ENCODE measurements around the gene MFSD11. TPM values are rescaled to one million over a fixed set of nuclear protein-coding genes. Genes with fewer than 3 reads are reported as not detected.

MFSD11 gene
- total and polyA plus RNA-seq, 4 donors: 12.0 to 57.5 (median 25.0) TPM

- peaks cover 0 to 34% (median 5%) of the 10 kb centered on the region in 5 donors for H3K4me1 ChIP-seq (ENCODE audit: control insufficient read depth in 5 of 5, insufficient read depth in 5 of 5, low read length in 5 of 5)
- no peak for DNase-seq
- H3K9ac ChIP-seq (ENCODE audit: insufficient read depth in 1 of 2, low read length in 2 of 2): no peak overlapping the region
- TF ChIP-seq, protein P1, sequence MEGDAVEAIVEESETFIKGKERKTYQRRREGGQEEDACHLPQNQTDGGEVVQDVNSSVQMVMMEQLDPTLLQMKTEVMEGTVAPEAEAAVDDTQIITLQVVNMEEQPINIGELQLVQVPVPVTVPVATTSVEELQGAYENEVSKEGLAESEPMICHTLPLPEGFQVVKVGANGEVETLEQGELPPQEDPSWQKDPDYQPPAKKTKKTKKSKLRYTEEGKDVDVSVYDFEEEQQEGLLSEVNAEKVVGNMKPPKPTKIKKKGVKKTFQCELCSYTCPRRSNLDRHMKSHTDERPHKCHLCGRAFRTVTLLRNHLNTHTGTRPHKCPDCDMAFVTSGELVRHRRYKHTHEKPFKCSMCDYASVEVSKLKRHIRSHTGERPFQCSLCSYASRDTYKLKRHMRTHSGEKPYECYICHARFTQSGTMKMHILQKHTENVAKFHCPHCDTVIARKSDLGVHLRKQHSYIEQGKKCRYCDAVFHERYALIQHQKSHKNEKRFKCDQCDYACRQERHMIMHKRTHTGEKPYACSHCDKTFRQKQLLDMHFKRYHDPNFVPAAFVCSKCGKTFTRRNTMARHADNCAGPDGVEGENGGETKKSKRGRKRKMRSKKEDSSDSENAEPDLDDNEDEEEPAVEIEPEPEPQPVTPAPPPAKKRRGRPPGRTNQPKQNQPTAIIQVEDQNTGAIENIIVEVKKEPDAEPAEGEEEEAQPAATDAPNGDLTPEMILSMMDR (IDR thresholded peaks at IDR 0.05; ENCODE audit: control extremely low read depth, extremely low read depth): no peak
- 53 to 82% methylated on average over 1 of the region's 1 CpG for WGBS, 2 donors
- H3K36me3 ChIP-seq (ENCODE audit: control insufficient read depth in 4 of 4, insufficient read depth in 4 of 4, low read length in 4 of 4): peaks cover 6 to 47% (median 32%) of the 10 kb centered on the region in 4 donors
- peak overlapping the region in 1 of 2 donors; percentile 23 for H3K27ac ChIP-seq (ENCODE audit: low read depth in 1 of 2, low read length in 1 of 2)
- H3K27me3 ChIP-seq (ENCODE audit: control insufficient read depth in 3 of 3, insufficient read depth in 3 of 3, low read length in 2 of 3): no peaks in the 10 kb centered on the region
- no peaks in the 10 kb centered on the region for H3K9me3 ChIP-seq (ENCODE audit: control insufficient read depth in 4 of 4, insufficient read depth in 3 of 4, low read length in 3 of 4)
- no peak overlapping the region for H3K4me3 ChIP-seq
- ATAC-seq (ENCODE audit: insufficient read depth, low FRiP score): no peak
Observed at GRCh38 chr17:76733618-76733957, 4.3 kb upstream of the MFSD11 start.

- DNase-seq (peak in 2 of 3 donors; percentile 22 to 52), ATAC-seq (ENCODE audit: insufficient read depth, low FRiP score) (no peak)
- no peak overlapping the region for H3K4me3 ChIP-seq
- no peak overlapping the region for H3K27ac ChIP-seq (ENCODE audit: low read depth in 1 of 2, low read length in 1 of 2)
- H3K4me1 ChIP-seq (ENCODE audit: control insufficient read depth in 5 of 5, insufficient read depth in 5 of 5, low read length in 5 of 5): peaks cover 0 to 40% (median 6%) of the 10 kb centered on the region in 5 donors
- H3K27me3 ChIP-seq (ENCODE audit: control insufficient read depth in 3 of 3, insufficient read depth in 3 of 3, low read length in 2 of 3): no peaks in the 10 kb centered on the region
- WGBS, 2 donors: 17 to 18% methylated on average over 8 of the region's 8 CpGs
- H3K9ac ChIP-seq (ENCODE audit: insufficient read depth in 1 of 2, low read length in 2 of 2): peak overlapping the region in 1 of 2 donors; percentile 93
- TF ChIP-seq, protein P1 (IDR thresholded peaks at IDR 0.05; ENCODE audit: control extremely low read depth, extremely low read depth): no peak
- H3K36me3 ChIP-seq (ENCODE audit: control insufficient read depth in 4 of 4, insufficient read depth in 4 of 4, low read length in 4 of 4): peaks cover 6 to 47% (median 31%) of the 10 kb centered on the region in 4 donors
- H3K9me3 ChIP-seq (ENCODE audit: control insufficient read depth in 4 of 4, insufficient read depth in 3 of 4, low read length in 3 of 4): no peaks in the 10 kb centered on the region
Observed at GRCh38 chr17:76734080-76734840, 3.7 kb upstream of the MFSD11 start.

- no peaks in the 10 kb centered on the region for H3K9me3 ChIP-seq (ENCODE audit: control insufficient read depth in 4 of 4, insufficient read depth in 3 of 4, low read length in 3 of 4)
- TF ChIP-seq, protein P1 (IDR thresholded peaks at IDR 0.05; ENCODE audit: control extremely low read depth, extremely low read depth): no peak
- DNase-seq: peak in 2 of 3 donors; percentile 50 to 56
- no peak for ATAC-seq (ENCODE audit: insufficient read depth, low FRiP score)
- H3K4me1 ChIP-seq (ENCODE audit: control insufficient read depth in 5 of 5, insufficient read depth in 5 of 5, low read length in 5 of 5): peaks cover 0 to 43% (median 10%) of the 10 kb centered on the region in 5 donors
- peaks cover 6 to 43% (median 30%) of the 10 kb centered on the region in 4 donors for H3K36me3 ChIP-seq (ENCODE audit: control insufficient read depth in 4 of 4, insufficient read depth in 4 of 4, low read length in 4 of 4)
- H3K27ac ChIP-seq (ENCODE audit: low read depth in 1 of 2, low read length in 1 of 2): no peak overlapping the region
- H3K9ac ChIP-seq (ENCODE audit: insufficient read depth in 1 of 2, low read length in 2 of 2): peak overlapping the region in 1 of 2 donors; percentile 93
- H3K27me3 ChIP-seq (ENCODE audit: control insufficient read depth in 3 of 3, insufficient read depth in 3 of 3, low read length in 2 of 3): no peaks in the 10 kb centered on the region
- no peak overlapping the region for H3K4me3 ChIP-seq
- 9% methylated on average over 5 of the region's 5 CpGs for WGBS, 2 donors
Observed at GRCh38 chr17:76735006-76735405, 2.9 kb upstream of the MFSD11 start.

Measured in lung (tissue), 12 donors.